Measurements from ENCODE around the gene RABL2B.

DNA sequence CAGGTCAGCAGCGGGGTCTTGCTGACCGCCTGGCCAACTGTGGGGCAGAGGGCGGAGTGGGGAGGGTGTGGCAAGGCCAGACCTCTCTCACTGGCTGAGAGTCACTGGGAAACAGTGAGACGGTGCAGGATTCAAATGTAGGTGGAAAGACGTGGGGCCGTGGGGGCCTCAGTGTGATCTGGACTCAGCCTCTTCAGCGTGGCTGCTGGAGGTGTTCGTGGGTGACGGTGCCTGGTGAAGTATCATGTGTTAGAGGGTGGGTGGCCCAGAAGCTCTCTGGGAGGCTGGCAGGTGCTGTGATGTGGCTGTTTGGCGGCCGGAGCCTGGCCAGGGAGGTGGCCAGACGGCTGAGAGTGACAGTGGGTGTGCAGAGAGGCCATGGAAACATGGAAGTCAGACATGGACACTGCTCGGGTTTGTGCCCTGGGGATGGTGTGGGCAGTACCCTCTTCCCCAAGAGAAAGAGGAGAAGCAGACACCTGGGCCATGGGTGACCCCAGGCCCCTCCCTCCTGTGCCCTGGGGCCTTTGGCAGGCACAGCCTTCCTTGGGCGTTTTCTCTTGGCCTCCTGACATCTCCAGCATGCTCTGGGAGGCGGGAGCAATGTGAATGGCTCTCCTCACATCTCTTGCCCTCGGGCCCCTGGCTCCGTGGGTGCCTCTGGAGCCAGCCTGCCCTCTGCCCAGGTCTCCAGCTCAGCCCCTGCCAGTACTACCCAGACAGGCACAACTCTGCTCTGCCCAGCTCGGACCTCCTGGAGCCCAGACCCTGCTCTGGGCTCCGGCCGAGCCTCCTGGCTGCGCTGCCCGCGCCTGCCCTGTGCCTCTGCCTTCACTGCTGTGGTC is 55.5 kb downstream of the RABL2B start:
- TF ChIP-seq EZH2 (IDR thresholded peaks at IDR 0.05; ENCODE audit: borderline replicate concordance): no peak
- TF ChIP-seq, protein P1, sequence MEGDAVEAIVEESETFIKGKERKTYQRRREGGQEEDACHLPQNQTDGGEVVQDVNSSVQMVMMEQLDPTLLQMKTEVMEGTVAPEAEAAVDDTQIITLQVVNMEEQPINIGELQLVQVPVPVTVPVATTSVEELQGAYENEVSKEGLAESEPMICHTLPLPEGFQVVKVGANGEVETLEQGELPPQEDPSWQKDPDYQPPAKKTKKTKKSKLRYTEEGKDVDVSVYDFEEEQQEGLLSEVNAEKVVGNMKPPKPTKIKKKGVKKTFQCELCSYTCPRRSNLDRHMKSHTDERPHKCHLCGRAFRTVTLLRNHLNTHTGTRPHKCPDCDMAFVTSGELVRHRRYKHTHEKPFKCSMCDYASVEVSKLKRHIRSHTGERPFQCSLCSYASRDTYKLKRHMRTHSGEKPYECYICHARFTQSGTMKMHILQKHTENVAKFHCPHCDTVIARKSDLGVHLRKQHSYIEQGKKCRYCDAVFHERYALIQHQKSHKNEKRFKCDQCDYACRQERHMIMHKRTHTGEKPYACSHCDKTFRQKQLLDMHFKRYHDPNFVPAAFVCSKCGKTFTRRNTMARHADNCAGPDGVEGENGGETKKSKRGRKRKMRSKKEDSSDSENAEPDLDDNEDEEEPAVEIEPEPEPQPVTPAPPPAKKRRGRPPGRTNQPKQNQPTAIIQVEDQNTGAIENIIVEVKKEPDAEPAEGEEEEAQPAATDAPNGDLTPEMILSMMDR (IDR thresholded peaks at IDR 0.05; ENCODE audit: poor library complexity): no peak
